COLO829 (cell line): ENCODE measurements around the gene SLC39A5.
A peak's percentile ranks its signal among the peaks of the same experiment; 100 is the strongest.
"Not testable (repeated sequence)": the region's sequence is repeated elsewhere in the genome, so short reads cannot be mapped to it uniquely, and the experiment has no call there.

Source experiments
- DNase-seq: peaks from one replicate; pipeline ENCODE4 v3.0.0; 2012; ENCODE audit warnings: low spot score

SLC39A5 gene, protein sequence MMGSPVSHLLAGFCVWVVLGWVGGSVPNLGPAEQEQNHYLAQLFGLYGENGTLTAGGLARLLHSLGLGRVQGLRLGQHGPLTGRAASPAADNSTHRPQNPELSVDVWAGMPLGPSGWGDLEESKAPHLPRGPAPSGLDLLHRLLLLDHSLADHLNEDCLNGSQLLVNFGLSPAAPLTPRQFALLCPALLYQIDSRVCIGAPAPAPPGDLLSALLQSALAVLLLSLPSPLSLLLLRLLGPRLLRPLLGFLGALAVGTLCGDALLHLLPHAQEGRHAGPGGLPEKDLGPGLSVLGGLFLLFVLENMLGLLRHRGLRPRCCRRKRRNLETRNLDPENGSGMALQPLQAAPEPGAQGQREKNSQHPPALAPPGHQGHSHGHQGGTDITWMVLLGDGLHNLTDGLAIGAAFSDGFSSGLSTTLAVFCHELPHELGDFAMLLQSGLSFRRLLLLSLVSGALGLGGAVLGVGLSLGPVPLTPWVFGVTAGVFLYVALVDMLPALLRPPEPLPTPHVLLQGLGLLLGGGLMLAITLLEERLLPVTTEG

GRCh38 chr12:56229916-56230431 is at the start of gene SLC39A5:
SLC39A5 (plus strand) TSS chr12:56230051; CDS start chr12:56231275, 1,224 bp downstream.
- DNase-seq, result no peak

- no peak for DNase-seq
Observed at GRCh38 chr12:56186957-56187356, 42.9 kb upstream of the SLC39A5 start.

GRCh38 chr12:56188131-56188777 is 41.6 kb upstream of the SLC39A5 start:
- DNase-seq, result no peak

- no peak for DNase-seq
Observed at GRCh38 chr12:56188778-56189098, 41.1 kb upstream of the SLC39A5 start.

- peak; percentile 90 for DNase-seq
Observed at GRCh38 chr12:56189099-56189917, 40.5 kb upstream of the SLC39A5 start, which contains the start of gene SMARCC2. SMARCC2 (minus strand) TSS chr12:56189483; CDS start chr12:56189461, 22 bp downstream.

DNA sequence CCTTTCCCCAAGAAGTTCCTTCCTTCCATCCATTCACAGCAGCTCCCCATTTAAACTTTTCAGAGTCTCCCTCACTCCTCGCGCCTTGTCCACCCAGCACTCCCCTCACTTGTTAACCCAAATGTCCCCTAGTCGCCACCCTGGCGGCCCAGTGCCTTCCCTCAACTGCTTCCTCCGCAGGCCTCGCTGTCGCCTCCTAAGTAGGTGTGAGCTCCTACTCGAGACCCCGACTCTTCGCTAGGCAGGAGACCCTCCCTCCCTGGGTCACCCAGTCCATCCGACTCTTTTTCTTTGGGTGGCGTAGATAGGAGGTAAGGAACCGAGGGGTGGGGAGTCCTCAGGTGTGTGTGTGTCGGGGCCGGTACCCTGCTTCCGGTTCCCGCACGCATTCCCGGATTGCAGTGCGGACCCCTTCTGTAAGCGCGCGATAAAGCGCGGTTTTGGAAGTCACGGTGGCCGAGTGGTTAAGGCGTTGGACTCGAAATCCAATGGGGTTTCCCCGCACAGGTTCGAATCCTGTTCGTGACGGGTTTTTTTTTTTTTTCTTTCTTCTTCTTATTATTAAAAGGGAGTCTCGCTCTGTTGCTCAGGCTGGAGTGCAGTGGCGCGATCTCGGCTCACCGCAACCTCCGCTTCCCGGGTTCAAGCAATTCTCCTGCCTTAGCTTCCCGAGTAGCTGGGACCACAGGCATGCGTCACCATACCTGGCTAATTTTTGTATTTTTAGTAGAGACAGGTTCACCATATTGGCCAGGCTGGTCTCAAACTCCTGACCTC is 39.7 kb upstream of the SLC39A5 start:
- peak; percentile 69 for DNase-seq

DNA sequence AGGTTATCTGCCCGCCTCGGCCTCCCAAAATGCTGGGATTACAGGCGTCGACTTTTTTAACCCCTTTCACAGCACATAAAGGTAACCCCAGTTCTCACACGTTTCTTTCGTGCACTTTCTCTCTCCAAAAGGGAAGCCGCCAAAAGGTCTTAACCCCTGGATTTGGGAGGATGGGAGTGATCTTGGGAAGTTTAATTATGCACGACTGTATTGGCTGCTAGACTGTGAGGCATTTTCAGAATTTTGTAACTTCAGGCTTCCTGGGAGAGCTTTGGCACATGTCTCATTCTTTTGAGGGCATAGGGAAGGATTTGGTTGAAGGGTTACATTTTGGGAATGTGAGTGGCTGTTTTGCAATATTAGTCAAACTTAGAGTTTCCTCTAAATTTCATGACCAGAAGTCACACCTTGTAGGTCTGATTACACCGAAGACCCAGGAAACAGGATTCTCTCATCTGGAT is 39.1 kb upstream of the SLC39A5 start:
- DNase-seq, result no peak

DNA sequence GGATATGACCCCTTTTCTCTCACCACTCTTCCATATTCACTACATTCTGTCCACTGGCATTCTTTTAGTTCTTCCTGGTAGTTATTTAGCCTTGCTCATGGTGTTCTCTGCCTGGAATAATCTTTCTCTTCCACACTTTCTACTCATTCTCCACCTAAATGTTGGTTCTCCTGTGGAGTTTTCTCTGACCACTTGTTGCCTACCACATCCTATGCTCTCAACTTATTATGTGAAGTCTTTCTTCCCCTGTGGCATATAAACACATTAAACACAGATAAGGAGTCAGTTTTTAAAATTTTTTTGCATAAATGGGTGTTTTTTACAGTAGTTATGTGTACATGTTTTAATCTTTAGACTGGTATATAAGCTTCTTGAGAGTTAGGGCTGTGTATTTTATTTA is 37.3 kb upstream of the SLC39A5 start:
- no peak for DNase-seq

DNA sequence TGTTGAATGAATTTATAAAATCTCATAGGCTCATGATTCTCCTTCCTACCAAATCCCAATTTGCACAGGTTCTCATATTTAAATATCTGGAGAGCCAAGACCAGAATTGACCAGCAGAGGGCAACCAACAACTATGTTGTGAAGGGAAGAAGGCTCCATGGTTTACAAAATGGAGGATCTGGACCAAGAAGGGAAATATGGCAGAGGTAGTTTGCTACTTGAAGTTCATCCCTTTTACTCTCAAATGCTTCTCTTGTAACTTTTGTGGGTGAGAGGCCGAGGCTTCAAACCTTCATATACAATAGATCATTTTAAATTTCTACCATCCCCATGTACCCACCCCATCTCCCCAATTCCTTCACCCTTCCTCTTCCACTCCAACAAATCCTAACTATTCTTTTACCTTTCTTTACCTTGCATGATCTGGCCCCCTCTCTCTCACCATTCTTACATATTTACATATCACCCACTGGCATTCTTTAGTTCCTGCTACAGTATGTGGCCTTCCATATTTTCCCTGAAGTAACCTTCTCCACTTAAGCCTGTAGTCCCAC is 36.7 kb upstream of the SLC39A5 start:
- peak; percentile 71 for DNase-seq

DNA sequence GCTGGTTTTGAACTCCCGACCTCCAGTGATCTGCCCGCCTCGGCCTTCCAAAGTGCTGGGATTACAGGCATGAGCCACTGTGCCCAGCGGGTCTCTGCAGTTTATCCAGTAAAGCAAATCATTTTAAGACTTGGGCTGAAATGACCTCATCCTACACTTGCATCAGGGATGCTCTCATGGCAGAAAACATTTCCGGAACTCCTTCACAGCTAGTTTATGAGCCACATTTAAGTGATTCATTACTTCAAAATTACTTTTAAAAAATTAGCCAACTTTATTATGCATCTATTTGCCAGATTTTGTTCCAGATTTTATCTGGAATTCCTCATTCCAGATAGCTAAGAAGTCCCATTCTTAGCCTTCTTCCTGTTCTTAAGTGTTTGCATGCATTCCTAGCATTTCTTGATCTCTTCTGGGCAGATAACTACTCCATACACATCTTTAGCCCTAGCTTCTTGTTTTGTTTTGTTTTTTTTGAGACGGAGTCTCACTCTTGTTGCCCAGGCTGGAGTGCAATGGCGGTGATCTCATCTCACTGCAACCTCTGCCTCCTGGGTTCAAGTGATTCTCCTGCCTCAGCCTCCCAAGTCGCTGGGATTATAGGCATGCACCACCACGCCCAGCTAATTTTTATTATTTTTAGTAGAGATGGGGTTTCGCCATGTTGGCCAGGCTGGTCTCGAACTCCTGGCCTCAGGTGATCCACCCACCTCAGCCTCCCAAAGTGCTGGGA is 32.9 kb upstream of the SLC39A5 start:
- DNase-seq, result not testable (repeated sequence)

DNA sequence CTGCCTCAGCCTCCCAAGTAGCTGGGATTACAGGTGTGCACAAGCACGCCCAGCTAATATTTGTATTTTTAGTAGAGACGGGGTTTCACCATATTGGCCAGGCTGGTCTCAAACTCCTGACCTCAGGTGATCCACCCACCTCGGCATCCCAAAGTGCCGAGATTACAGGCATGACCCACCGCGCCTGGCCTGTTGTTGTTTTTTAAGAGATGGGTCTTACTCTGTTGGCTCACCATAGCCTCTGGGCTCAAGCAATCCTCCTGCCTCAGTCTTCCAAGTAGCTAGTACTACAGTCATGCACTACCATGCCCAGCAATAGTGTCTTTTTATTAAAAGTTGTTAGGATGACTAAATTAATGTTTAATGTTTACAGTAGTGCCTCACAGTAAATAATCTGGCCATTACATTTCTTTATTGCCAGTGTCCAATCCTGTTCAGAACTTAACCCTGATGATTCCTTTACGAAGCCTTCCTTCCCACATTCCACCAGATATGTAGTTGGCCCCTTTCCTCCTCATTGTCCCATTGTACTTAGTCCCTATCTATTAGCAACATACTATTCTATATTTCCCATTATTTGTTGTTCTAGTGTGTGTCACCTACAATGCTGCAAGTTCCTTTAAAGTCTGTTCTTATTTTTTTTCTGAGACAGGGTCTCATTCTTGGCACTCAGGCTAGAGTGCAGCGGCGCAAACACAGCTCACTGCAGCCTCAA is 31.8 kb upstream of the SLC39A5 start:
- no peak for DNase-seq

DNA sequence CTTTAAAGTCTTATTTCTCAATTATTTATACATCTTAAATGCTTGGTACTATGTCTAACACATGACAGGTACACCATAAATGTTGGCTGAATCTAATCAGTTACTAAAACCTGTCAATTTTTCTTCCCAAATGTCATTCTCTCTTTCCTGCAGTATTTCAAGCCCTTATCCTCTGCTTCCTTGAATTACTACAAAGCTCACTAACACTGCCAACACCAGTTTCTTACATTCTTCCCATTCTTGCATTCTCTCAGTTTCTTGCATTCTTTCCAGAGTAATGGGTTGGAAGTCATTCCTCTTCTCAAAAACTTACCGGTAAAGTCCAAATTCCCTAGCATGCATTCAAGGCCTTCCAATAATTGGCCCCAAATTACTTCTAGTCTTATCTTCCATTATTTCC is 31.0 kb upstream of the SLC39A5 start:
- no peak for DNase-seq

DNA sequence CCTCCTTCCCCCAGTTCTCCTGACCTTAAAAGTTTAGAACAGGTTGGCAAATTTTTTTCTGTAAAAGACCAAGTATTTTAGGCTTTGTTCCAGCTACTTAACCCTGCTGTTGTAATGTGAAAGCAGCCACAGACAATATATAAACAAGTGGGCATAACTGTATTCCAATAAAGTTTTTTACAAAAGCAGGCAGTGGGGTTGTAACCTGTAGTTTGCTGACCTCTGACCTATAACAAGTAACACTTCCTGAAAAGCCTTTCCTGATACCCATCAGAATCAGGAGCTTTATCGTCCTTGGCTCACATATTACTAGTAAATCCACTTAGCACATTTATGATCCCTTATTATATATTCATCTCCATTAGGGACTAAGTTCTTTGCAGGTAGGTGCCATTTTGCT is 27.5 kb upstream of the SLC39A5 start:
- DNase-seq, result no peak

DNA sequence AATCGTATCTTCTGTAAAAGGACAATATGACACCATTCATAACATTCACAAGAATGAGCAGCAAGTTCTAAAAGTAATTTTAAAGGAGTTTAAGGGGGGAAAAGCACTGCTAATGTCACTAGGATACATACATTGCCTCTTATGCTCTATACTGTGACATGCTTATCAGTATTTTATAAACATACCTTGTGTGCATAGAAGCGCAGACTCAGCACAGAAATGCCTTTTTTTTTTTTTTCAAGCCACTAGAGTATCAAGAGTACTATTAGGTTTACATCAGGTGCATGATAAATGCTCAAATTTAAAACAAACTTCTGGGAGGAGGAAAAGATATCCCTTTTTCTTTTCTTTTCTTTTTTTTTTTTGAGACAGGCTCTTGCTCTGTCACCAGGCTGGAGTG is 27.0 kb upstream of the SLC39A5 start:
- no peak for DNase-seq

DNA sequence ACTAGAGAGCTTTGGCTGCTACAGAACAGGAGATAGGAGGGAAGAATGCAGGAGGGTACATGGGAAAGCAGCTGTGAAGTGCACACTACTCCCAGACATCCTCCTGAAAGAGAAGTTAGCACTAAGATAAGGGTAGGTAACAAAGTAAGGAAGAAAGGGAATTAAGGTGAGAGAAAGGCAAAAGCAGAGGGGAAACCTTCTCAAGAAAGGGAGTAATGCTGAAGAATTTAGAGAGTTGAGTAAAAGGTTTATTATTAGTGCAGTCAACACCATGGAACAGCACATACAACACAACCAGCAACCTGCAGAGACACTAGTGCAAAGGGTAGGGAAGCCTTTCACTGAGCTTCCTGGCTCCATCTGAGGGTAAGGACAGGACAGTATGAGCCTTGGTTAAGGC is 25.6 kb upstream of the SLC39A5 start:
- no peak for DNase-seq

- no peak for DNase-seq
Observed at GRCh38 chr12:56205445-56205844, 24.4 kb upstream of the SLC39A5 start.

DNA sequence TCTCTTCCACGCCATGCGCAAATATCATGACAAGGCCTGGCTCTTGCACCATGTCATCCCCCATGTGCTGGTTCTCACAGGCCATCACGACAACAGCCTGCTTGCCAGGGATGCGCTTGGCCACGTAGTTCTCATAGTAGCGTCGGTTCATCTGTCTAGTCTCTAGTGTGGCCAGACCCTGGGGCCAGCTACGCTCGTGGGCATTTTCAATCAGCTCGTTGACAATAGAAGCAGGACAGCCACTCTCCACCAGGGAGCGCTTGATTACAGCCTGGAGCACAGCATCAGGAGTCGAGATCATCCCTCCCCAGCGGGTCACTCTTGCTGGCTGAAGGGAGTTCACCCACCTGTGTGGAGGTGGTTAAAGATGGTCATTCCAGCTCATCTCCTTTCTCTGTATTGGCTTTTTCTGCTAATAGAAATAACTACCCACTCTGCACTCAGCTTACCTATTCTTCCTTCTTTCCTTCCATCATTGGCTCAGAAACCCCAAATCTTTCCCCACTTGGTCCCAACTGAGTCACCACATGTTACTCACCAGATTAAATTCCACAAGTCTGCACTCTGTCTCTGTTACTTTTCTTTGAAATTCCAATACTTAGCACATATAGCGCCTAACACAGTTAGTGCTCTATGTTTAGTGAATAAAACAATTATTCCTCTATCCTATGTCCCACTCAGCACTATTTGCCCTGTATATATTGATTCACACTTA is 23.2 kb upstream of the SLC39A5 start:
- DNase-seq, result no peak

- no peak for DNase-seq
Observed at GRCh38 chr12:56208006-56208405, 21.8 kb upstream of the SLC39A5 start.

- no peak for DNase-seq
Observed at GRCh38 chr12:56212361-56212760, 17.5 kb upstream of the SLC39A5 start.
